ENCODE measurements around the gene BCAS3.

Gene BCAS3

GRCh38 chr17:61316633-61317032 is 639.0 kb downstream of the BCAS3 start:
- no peak for DNase-seq (ENCODE audit: low read depth in 2 of 2)

- DNase-seq (ENCODE audit: low read depth in 2 of 2) = no peak
Measured at GRCh38 chr17:61317779-61318178, 640.1 kb downstream of the BCAS3 start.

- DNase-seq (ENCODE audit: low read depth in 2 of 2) = no peak
Measured at GRCh38 chr17:61318684-61319098, 641.0 kb downstream of the BCAS3 start.

- DNase-seq (ENCODE audit: low read depth in 2 of 2) = no peak
Measured at GRCh38 chr17:61321344-61321743, 643.7 kb downstream of the BCAS3 start.

GRCh38 chr17:61322325-61323002 is 644.8 kb downstream of the BCAS3 start:
- DNase-seq (ENCODE audit: low read depth in 2 of 2) = no peak

- DNase-seq (ENCODE audit: low read depth in 2 of 2) = no peak
Measured at GRCh38 chr17:61323003-61323908, 645.6 kb downstream of the BCAS3 start.

- DNase-seq (ENCODE audit: low read depth in 2 of 2) = no peak
Measured at GRCh38 chr17:61323909-61324868, 646.5 kb downstream of the BCAS3 start.

- no peak for DNase-seq (ENCODE audit: low read depth in 2 of 2)
Measured at GRCh38 chr17:61324950-61325349, 647.3 kb downstream of the BCAS3 start.

GRCh38 chr17:61325382-61326073 is 647.9 kb downstream of the BCAS3 start:
- DNase-seq (ENCODE audit: low read depth in 2 of 2) = no peak

- DNase-seq (ENCODE audit: low read depth in 2 of 2) = no peak
Measured at GRCh38 chr17:61326330-61326729, 648.7 kb downstream of the BCAS3 start.

- no peak for DNase-seq (ENCODE audit: low read depth in 2 of 2)
Measured at GRCh38 chr17:61328351-61328750, 650.7 kb downstream of the BCAS3 start.

- DNase-seq (ENCODE audit: low read depth in 2 of 2) = no peak
Measured at GRCh38 chr17:61330174-61331150, 652.8 kb downstream of the BCAS3 start.

GRCh38 chr17:61331178-61331577 is 653.5 kb downstream of the BCAS3 start:
- no peak for DNase-seq (ENCODE audit: low read depth in 2 of 2)

GRCh38 chr17:61331886-61332285 is 654.2 kb downstream of the BCAS3 start:
- DNase-seq (ENCODE audit: low read depth in 2 of 2) = no peak

GRCh38 chr17:61333136-61333535 is 655.5 kb downstream of the BCAS3 start:
- DNase-seq (ENCODE audit: low read depth in 2 of 2) = no peak

- no peak for DNase-seq (ENCODE audit: low read depth in 2 of 2)
Measured at GRCh38 chr17:61334673-61335072, 657.0 kb downstream of the BCAS3 start.

- DNase-seq (ENCODE audit: low read depth in 2 of 2) = no peak
Measured at GRCh38 chr17:61335105-61335844, 657.6 kb downstream of the BCAS3 start.

- DNase-seq (ENCODE audit: low read depth in 2 of 2) = no peak
Measured at GRCh38 chr17:61335845-61336655, 658.4 kb downstream of the BCAS3 start.

All from stimulated activated CD4-positive, alpha-beta T cell treated with anti-CD3 and anti-CD28 coated beads, Interleukin-4, amount 100 ng/mL, for 48 hours (primary cell).